HEK293T (cell line): ENCODE data around the gene ESR2.

Experiments
- ARNT ChIP-seq: fragments of 450-650 bp; IDR thresholded peaks from 2 replicates; pipeline ENCODE4 v1.6.1; 2017; ENCODE audit warnings: mild to moderate bottlenecking
- BHLHE40 ChIP-seq: fragments of 450-650 bp; IDR thresholded peaks from 2 replicates; pipeline ENCODE4 v1.6.1; 2016; ENCODE audit warnings: mild to moderate bottlenecking, moderate library complexity, borderline replicate concordance
- CTBP1 ChIP-seq: fragments of 450-650 bp; IDR thresholded peaks from 2 replicates; pipeline ENCODE4 v1.6.1; 2016; ENCODE audit warnings: borderline replicate concordance
- ELF4 ChIP-seq: fragments of 450-650 bp; IDR thresholded peaks from 2 replicates; pipeline ENCODE4 v1.6.1; 2017; ENCODE audit warnings: antibody characterized with exemption
- FOXA1 ChIP-seq: fragments of 450-650 bp; IDR thresholded peaks from 2 replicates; pipeline ENCODE4 v1.6.1; 2016; ENCODE audit warnings: mild to moderate bottlenecking
- FOXM1 ChIP-seq: fragments of 450-650 bp; IDR thresholded peaks from 2 replicates; pipeline ENCODE4 v1.6.1; 2017; ENCODE audit warnings: mild to moderate bottlenecking, borderline replicate concordance
- SP1 ChIP-seq: fragments of 450-650 bp; IDR thresholded peaks from 2 replicates; pipeline ENCODE4 v1.6.1; 2017
- TARDBP ChIP-seq: fragments of 450-650 bp; IDR thresholded peaks from 2 replicates; pipeline ENCODE4 v1.6.1; 2016

DNA sequence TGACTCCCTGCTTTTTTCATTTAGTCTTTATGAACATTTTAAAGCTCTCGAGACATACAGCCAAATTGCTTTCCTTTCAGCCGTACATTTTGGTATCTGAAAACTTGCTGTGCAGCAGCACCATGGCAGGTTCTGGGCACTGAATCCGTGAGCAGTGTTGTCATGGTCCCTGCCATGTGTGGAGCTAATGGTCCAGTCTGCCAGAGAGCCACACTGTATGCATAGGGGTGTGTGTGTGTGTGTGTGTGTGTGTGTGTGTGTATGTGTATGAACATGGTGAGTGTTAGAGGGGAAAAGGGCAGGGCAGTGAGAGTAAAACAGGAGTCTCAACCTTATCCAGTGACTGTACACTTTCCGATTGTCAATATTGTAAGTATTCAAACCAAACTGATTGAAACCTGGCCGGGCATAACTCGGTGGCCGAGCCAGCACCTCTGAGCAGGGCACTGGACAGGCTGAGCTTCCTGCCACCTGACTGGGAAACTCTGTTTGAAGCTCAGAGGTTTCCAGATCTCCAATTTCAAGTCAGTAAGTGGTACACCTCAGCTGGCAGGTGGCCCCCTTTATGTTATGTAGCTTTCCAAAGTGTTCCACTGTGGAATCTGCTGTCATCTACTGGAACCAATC, 110.0 kb downstream of the ESR2 start:
- no peak for TF ChIP-seq SP1
- no peak for TF ChIP-seq ARNT
- TF ChIP-seq CTBP1 = no peak
- TF ChIP-seq BHLHE40 = no peak
- no peak for TF ChIP-seq ELF4
- no peak for TF ChIP-seq TARDBP
- no peak for TF ChIP-seq FOXA1
- TF ChIP-seq FOXM1 = no peak
